ENCODE measurements around the gene TAS2R1.

The TAS2R1 gene, protein sequence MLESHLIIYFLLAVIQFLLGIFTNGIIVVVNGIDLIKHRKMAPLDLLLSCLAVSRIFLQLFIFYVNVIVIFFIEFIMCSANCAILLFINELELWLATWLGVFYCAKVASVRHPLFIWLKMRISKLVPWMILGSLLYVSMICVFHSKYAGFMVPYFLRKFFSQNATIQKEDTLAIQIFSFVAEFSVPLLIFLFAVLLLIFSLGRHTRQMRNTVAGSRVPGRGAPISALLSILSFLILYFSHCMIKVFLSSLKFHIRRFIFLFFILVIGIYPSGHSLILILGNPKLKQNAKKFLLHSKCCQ

GRCh38 chr5:9630251-9630650, at the start of gene TAS2R1:
TSS of gene TAS2R1 (minus strand) at chr5:9630351. CDS start at chr5:9630032, 319 bp downstream.
- no peak for DNase-seq (ENCODE audit: low read depth in 2 of 2)

DNA sequence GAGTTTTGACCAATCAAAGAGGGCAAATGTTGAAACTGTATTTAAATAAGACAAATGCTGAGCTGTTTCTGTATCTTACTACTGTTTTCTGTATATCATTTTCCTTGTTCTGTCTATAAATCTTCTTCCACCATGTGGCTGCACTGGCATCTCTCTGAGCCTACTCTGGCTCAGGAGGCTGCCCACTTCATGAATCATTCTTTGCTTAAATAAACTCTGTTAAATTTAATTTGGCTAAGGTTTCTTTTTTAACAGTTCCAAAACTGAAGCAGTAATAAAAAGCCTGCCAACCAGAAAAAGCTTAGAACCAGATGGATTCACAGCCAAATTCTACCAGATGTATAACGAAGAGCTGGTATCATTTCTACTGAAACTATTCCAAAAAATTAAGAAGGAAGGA, 40.2 kb upstream of the TAS2R1 start:
- no peak for DNase-seq (ENCODE audit: low read depth in 2 of 2)

DNA sequence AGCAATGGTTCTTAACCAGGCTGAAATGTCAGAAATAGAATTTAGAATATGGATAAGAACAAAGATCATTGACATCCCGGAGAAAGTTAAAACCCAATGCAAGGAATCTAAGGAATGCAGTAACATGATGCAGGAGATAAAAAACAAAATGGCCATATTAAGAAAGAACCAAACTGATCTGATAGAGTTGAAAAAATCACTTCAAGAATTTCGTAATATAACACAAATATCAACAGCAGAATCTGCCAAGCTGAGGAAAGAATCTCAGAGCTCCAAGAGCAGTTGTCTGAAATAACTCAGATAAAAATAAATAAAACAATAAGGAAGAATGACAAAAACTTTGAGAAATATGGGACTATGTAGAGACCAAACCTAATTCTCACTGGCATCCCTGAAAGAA, 37.8 kb upstream of the TAS2R1 start:
- DNase-seq (ENCODE audit: low read depth in 2 of 2): no peak

- no peak for DNase-seq (ENCODE audit: low read depth in 2 of 2)
Measured at GRCh38 chr5:9663891-9664290, 33.7 kb upstream of the TAS2R1 start.

GRCh38 chr5:9661316-9662015, 31.3 kb upstream of the TAS2R1 start:
- no peak for DNase-seq (ENCODE audit: low read depth in 2 of 2)

DNA sequence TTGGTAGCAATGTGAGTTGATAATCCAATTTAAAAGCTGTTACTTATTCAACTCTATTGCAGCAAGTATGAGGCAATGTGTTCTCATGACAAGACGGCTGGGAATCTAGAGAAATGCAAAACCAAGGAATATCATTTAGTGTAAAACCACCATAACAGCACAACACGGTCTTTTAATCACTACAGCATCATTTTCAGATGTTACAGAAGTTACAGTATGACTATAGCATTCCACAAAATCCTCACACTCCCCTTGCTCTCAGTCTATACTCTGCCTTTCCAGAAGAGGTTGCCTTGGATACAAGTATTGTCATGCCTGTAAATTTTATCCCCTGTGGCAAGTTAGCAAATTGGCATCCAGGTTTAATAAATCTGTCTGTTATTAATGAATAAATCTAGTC, 28.6 kb upstream of the TAS2R1 start:
- DNase-seq (ENCODE audit: low read depth in 2 of 2): no peak

- no peak for DNase-seq (ENCODE audit: low read depth in 2 of 2)
Measured at GRCh38 chr5:9657819-9658218, 27.7 kb upstream of the TAS2R1 start.

GRCh38 chr5:9655641-9656040, 25.5 kb upstream of the TAS2R1 start:
- DNase-seq (ENCODE audit: low read depth in 2 of 2): no peak

DNA sequence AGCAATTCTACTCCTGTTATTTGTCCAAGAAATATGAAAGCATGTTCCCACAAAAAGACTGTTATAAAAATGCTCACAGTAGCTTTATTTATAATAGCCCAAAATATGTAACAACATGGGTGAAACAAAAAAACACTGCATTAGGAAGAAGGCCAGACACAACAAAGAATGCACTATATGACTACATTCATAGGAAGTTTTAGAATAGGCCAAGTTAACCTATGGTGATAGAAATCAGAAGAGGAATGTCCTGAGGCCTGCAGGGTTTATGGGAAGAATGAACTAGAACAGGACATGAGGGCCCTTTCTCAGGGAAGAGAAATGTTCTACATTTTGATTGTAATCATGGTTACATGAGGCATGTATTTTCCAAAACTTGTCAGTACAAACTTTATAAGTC, 24.7 kb upstream of the TAS2R1 start:
- DNase-seq (ENCODE audit: low read depth in 2 of 2): no peak

DNA sequence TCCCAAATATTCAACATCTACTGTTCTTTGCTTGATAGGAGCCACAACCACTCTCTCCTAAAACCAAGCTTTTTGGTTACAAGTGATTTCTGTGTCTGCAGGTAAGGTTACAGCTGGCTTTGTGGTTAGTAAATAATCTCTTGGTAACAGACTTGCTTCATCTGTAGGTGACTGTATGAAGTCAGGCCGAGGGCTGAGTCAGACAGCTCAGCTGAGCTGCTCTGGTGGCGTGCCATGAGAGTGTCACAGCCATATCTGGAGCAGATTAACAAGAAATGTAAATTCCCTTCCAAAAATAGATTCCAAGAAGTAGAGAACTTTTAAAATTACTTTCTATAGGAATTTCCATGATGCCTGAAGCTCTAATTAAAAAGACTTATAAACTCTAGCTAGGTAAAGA, 23.7 kb upstream of the TAS2R1 start:
- DNase-seq (ENCODE audit: low read depth in 2 of 2): no peak

DNA sequence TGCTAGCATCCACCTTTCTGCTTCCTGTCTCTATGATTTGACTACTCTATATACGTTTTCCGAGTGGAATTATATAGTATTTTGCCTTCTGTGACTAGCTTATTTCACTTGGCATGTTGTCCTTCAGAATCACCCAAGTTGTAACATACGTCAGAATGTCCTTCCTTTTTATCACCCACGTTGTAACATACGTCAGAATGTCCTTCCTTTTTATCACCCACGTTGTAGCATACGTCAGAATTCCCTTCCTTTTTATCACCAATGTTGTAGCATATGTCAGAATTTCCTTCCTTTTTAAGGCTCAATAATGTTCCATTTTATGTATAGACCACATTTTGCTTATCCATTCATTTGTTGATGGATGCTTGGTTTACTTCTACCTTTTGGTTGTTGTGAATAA, 22.9 kb upstream of the TAS2R1 start:
- no peak for DNase-seq (ENCODE audit: low read depth in 2 of 2)

DNA sequence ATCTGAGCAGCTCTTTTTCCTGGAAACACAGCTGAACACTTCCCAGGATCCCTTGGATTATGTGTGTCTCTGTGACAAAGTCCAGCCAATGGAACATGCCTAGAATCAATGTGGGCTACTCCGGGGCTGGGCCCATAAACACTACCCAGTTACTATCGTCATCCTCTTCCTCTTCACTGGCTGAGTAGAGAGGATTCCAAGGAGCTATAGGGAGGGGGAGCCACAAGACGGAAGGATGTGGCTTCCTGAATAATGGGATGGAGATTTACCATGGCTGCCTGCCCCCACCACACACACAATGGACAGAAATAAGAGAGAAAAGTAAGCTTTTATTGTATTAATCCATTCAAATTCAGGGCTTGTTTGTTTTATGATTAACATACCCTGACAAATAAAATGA, 22.1 kb upstream of the TAS2R1 start:
- no peak for DNase-seq (ENCODE audit: low read depth in 2 of 2)

GRCh38 chr5:9646843-9647242, 16.7 kb upstream of the TAS2R1 start:
- DNase-seq (ENCODE audit: low read depth in 2 of 2): no peak

DNA sequence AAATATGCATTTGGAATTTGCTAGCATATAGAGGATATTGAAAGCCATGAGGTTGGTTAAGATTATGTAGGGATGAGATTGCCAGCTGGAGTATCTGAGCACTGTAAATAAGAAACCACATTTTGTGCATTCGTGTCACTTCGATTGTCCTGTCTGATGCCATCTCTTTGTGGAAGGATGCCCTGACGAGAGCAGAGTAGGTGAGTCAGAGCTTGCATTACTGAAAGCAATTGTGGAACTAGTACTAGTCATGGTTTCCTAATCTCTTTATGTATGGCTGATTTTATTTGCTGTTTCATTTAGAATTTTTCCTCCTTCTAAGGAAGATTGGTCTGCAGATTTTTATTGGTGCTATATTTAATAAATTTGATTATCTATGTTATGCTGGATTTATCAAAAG, 14.5 kb upstream of the TAS2R1 start:
- DNase-seq (ENCODE audit: low read depth in 2 of 2): no peak

DNA sequence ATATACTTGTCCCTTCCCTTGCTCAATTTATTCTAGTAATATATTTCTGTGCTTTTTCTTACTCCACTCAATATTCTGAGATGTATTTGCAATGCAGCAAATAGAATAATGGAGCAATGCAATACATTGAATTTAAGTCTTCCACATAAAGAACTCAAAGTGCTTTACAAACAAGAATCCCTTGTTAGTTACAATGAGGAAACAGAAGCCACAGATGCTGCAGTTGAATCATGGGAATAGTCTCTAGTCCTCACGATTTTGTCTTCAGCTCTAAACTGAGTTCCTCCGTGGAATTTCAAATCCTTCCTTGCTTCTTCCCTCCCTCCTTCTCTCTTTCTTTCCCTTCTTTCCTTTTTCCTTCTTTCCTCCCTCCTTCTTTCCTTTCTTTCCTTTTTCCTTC, 12.5 kb upstream of the TAS2R1 start:
- DNase-seq (ENCODE audit: low read depth in 2 of 2): no peak

- DNase-seq (ENCODE audit: low read depth in 2 of 2): no peak
Measured at GRCh38 chr5:9641806-9642355, 11.7 kb upstream of the TAS2R1 start.

DNA sequence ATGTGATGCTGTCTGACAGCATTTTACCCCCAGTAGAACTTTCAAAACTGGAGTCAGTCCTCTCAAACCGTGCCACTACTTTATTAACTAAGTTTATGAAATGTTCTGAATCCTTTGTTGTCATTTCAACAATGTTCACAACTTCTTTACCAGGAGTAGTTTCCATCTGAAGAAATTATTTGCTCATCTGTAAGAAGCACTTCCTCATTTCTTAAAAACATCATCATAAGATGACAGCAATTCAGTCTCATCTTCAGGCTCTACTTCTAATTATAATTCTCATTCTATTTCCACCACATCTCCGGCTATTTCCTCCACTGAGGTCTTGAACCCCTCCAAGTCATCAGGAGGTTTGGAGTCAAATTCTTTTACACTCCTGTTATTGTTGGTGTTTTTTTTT, 2.3 kb upstream of the TAS2R1 start:
- DNase-seq (ENCODE audit: low read depth in 2 of 2): no peak

DNA sequence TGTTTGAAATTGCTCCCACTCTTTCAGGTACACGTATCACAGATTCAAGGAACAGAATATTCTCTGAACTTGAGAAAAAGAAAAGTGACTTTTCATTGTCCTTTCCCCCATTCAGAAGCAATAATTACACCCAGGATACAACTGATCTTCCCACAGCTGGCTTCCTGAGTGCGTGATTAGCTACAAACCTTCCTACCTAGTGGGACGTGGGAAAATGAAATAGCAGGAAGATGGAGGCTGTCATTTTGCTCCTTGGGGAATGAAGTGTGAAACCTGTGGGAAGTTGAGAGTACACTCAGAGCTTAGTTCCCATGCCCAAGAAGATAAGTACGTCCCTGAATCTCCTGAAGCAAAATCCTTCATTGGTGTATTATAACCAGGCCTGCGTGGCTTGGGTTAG, 2.6 kb downstream of the TAS2R1 start:
- DNase-seq (ENCODE audit: low read depth in 2 of 2): no peak

DNA sequence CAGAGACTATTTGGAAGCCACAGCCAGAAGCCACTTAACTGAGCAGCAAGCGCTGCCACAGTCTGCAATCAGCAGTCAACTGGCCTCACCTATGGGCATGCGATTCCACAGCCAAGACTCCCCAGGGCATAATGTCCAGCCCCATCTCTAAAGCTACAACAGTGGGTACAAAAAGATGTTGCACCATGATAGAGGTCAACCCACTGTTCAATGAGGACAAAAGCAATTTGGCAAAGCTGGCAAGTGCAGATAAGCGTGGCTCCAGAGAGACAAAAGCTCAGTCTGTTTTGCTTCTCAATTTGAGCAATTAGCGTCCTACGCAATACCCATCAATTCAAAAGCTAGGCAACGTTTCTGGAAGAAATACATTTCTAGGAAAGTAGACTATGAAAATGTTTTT, 3.2 kb downstream of the TAS2R1 start:
- DNase-seq (ENCODE audit: low read depth in 2 of 2): no peak

DNA sequence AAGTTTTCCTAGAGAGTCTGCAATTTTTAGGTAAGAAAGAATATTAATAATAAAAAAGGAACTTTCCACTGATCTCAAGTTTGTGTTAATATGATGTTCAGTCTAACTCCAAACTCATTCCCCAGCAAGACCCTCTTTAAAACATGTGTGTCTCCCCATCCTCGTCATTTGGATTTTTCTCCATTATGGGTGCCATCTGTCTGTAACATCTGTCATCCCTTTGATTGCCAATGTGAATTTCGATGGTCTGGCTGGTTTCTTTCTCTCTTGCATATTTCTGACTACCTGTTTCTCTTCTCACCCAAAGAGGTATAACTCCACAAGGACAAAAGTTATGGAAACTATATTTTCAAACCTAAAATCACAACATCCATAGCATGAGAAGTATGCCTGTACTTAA, 4.4 kb downstream of the TAS2R1 start:
- DNase-seq (ENCODE audit: low read depth in 2 of 2): no peak

GRCh38 chr5:9625286-9625685, 4.9 kb downstream of the TAS2R1 start:
- DNase-seq (ENCODE audit: low read depth in 2 of 2): no peak

GRCh38 chr5:9624196-9624947, 5.8 kb downstream of the TAS2R1 start:
- DNase-seq (ENCODE audit: low read depth in 2 of 2): no peak

GRCh38 chr5:9623661-9624060, 6.5 kb downstream of the TAS2R1 start:
- no peak for DNase-seq (ENCODE audit: low read depth in 2 of 2)
